Prostate gland (tissue), 2 donors: ENCODE results near the gene ZNF831. TPM values are rescaled to one million over a fixed set of nuclear protein-coding genes. Genes with fewer than 3 reads are reported as not detected.

ENCODE experiments used
- DNase-seq: peaks from one replicate; pipeline ENCODE4 v3.0.0-alpha.2; 2019; ENCODE audit warnings: low spot score
- H3K27ac ChIP-seq, 2 donors: fragments of 200-600 bp; sonication (generic); 2 replicates each; pipeline ENCODE4 v1.5.1; 2017 to 2019
- H3K27me3 ChIP-seq: fragments of 200-600 bp; sonication (generic); replicated peaks from 2 replicates; pipeline ENCODE4 v1.5.1; 2019; ENCODE audit not compliant: insufficient read depth
- H3K36me3 ChIP-seq, 2 donors: fragments of 200-600 bp; sonication (generic); 1 replicate in 1 of 2; 2 replicates in 1 of 2; pipeline versions ENCODE4 v1.5.1 to v1.8.1; 2017 to 2019
- H3K4me1 ChIP-seq: fragments of 200-600 bp; sonication (generic); replicated peaks from 2 replicates; pipeline ENCODE4 v1.5.1; 2019
- H3K4me3 ChIP-seq, 2 donors: fragments of 200-600 bp; sonication (generic); 2 replicates each; pipeline ENCODE4 v1.5.1; 2017 to 2019
- H3K9me3 ChIP-seq: fragments of 200-600 bp; sonication (generic); 2 replicates; pipeline ENCODE4 v1.5.1; 2017
- CTCF ChIP-seq, 4 experiments: fragments of 200-600 bp in 2 of 4; fragments of 450-650 bp in 2 of 4; sonication (generic) in 2 of 4; IDR thresholded peaks; 1 replicate in 3 of 4; 2 replicates in 1 of 4; pipeline ENCODE4 v1.5.1; 2016 to 2019; ENCODE audit warnings: antibody characterized with exemption in 4 of 4, mild to moderate bottlenecking in 2 of 4, moderate library complexity in 2 of 4
- POLR2A ChIP-seq: fragments of 450-650 bp; IDR thresholded peaks from one replicate; pipeline ENCODE4 v1.6.1; 2016; ENCODE audit warnings: antibody characterized with exemption, mild to moderate bottlenecking
- POLR2AphosphoS5 ChIP-seq: sonication (generic); formaldehyde crosslinking; IDR thresholded peaks from one replicate; pipeline ENCODE4 v1.6.1; 2017; ENCODE audit warnings: antibody characterized with exemption
- WGBS: methylation state at CpG from one replicate; pipeline ENCODE4 v1.1.5; 2018; 5-methylcytosine and 5-hydroxymethylcytosine counted together
- intact Hi-C: fragments of 100-400 bp; cut with DNase I; formaldehyde crosslinking; loops from one replicate; pipeline ENCODE4 v1.14.2; 2022
- total RNA-seq, 2 donors: library from RNA; depleted of rRNA; stranded (reverse); fragments of >200 nt; gene quantifications; one replicate each; pipeline ENCODE4 v1.1.0, GENCODE V29; 2016

Gene ZNF831
- total RNA-seq, 2 donors from 2014 or later = 0.46 to 1.1 TPM

- intact Hi-C loops = loop anchor here (10.0 kb wide), 1 partner anchor 63 kb away; no protein-coding TSS in a partner anchor
- WGBS = 84% methylated on average over 7 of the region's 7 CpGs
- Histone ChIP-seq H3K36me3 (no peaks in the 10 kb centered on the region), H3K4me3 (no peak overlapping the region), H3K9me3 (no peaks in the 10 kb centered on the region), H3K27me3 (no peaks in the 10 kb centered on the region), H3K27ac (no peak overlapping the region), H3K4me1 (no peaks in the 10 kb centered on the region)
- DNase-seq = no peak
- TF ChIP-seq POLR2AphosphoS5 (no peak), CTCF (IDR thresholded peaks at IDR 0.05) (no peak), POLR2A (no peak)
Observed at GRCh38 chr20:59297686-59298085, 134.1 kb downstream of the ZNF831 start.

GRCh38 chr20:59299945-59300332 is 136.3 kb downstream of the ZNF831 start:
- H3K27me3 ChIP-seq = no peaks in the 10 kb centered on the region
- TF ChIP-seq POLR2AphosphoS5 = peak; percentile 33
- no peak for TF ChIP-seq CTCF (IDR thresholded peaks at IDR 0.05)
- H3K4me1 ChIP-seq = no peaks in the 10 kb centered on the region
- intact Hi-C loops = loop anchor here (10.0 kb wide), 1 partner anchor 65 kb away; no protein-coding TSS in a partner anchor
- 1% methylated on average over 19 of the region's 19 CpGs for WGBS
- peak; percentile 29 for DNase-seq
- H3K36me3 ChIP-seq = no peaks in the 10 kb centered on the region
- no peaks in the 10 kb centered on the region for H3K9me3 ChIP-seq
- peak overlapping the region; percentile 26 to 27 for H3K4me3 ChIP-seq
- H3K27ac ChIP-seq = no peak overlapping the region

GRCh38 chr20:59300333-59301081 is 136.9 kb downstream of the ZNF831 start, which contains the start of gene EDN3:
TSS of gene EDN3 (plus strand) at chr20:59300611. CDS start at chr20:59300813, 202 bp downstream.
- no peaks in the 10 kb centered on the region for H3K27me3 ChIP-seq
- TF ChIP-seq CTCF (IDR thresholded peaks at IDR 0.05) (no peak), POLR2A (no peak), POLR2AphosphoS5 (no peak)
- H3K27ac ChIP-seq = no peak within 1 kb of the TSS
- peak within 1 kb of the TSS; percentile 26 to 27 for H3K4me3 ChIP-seq
- intact Hi-C loops = no loop called here
- no peaks in the 10 kb centered on the region for H3K36me3 ChIP-seq
- H3K4me1 ChIP-seq = no peaks in the 10 kb centered on the region
- WGBS = under 1% methylated on average over 52 of the region's 77 CpGs
- no peaks in the 10 kb centered on the region for H3K9me3 ChIP-seq
- DNase-seq = no peak

- no peak overlapping the region for H3K27ac ChIP-seq
- H3K4me1 ChIP-seq = no peaks in the 10 kb centered on the region
- H3K4me3 ChIP-seq = no peak overlapping the region
- intact Hi-C loops = no loop called here
- H3K36me3 ChIP-seq = no peaks in the 10 kb centered on the region
- DNase-seq = no peak
- TF ChIP-seq POLR2AphosphoS5 = no peak
- TF ChIP-seq CTCF (IDR thresholded peaks at IDR 0.05) = no peak
- no peak for TF ChIP-seq POLR2A
- WGBS = 73% methylated on average over 13 of the region's 17 CpGs
- H3K9me3 ChIP-seq = no peaks in the 10 kb centered on the region
- no peaks in the 10 kb centered on the region for H3K27me3 ChIP-seq
Observed at GRCh38 chr20:59301343-59302007, 137.9 kb downstream of the ZNF831 start.
